Muscle of leg (tissue), 9 donors: ENCODE data around the gene NYNRIN. TPM values are rescaled to one million over a fixed set of nuclear protein-coding genes. Genes with fewer than 3 reads are reported as not detected.

Source experiments
- polyA plus RNA-seq, 8 donors: library from polyadenylated mRNA; unstranded; fragments of 120-200 nt; gene quantifications; one replicate each; pipeline versions ENCODE4 v1.2.1 to v1.2.3, GENCODE V29; 2013; ENCODE audit warnings: inconsistent platforms in 1 of 8, low replicate concordance in 1 of 8; ENCODE audit not compliant: insufficient read length in 8 of 8, insufficient read depth in 1 of 8
- total RNA-seq: library from RNA; stranded (reverse); fragments of 120-200 nt; gene quantifications from one replicate; pipeline ENCODE4 v1.2.4, GENCODE V29; 2013

Gene NYNRIN
- total and polyA plus RNA-seq, 9 donors = 16.5 to 45.3 (median 29.5) TPM

Other genes starting within 250 kb of the NYNRIN start
- 24.9 TPM for gene IRF9, start 237.7 kb upstream of the NYNRIN start, total RNA-seq
- 10 to 100 TPM; 24.0 to 36.3 (median 27.3) TPM for gene IRF9, start 237.7 kb upstream of the NYNRIN start, polyA plus RNA-seq
- gene REC8, start 226.9 kb upstream of the NYNRIN start, total RNA-seq = 2.1 TPM
- gene REC8, start 226.9 kb upstream of the NYNRIN start, polyA plus RNA-seq = 10 to 100 TPM in 5 of 8 donors, 1 to 10 TPM in 3; 6.7 to 18.1 (median 10.9) TPM
- 19.9 TPM for gene IPO4, start 210.2 kb upstream of the NYNRIN start, total RNA-seq
- gene IPO4, start 210.2 kb upstream of the NYNRIN start, polyA plus RNA-seq = 10 to 100 TPM; 25.0 to 37.5 (median 29.8) TPM
- 29.6 TPM for gene TM9SF1, start 203.6 kb upstream of the NYNRIN start, total RNA-seq
- gene TM9SF1, start 203.6 kb upstream of the NYNRIN start, polyA plus RNA-seq = 10 to 100 TPM; 14.7 to 22.2 (median 20.1) TPM
- not detected for gene TSSK4, start 193.3 kb upstream of the NYNRIN start, total RNA-seq
- gene TSSK4, start 193.3 kb upstream of the NYNRIN start, polyA plus RNA-seq = 1 to 10 TPM; 1.6 to 5.5 (median 3.8) TPM
- gene CHMP4A, start 185.5 kb upstream of the NYNRIN start, total RNA-seq = 29.8 TPM
- gene CHMP4A, start 185.5 kb upstream of the NYNRIN start, polyA plus RNA-seq = 10 to 100 TPM; 31.2 to 45.1 (median 41.8) TPM
- gene MDP1, start 182.9 kb upstream of the NYNRIN start, total RNA-seq = 24.9 TPM
- gene MDP1, start 182.9 kb upstream of the NYNRIN start, polyA plus RNA-seq = 10 to 100 TPM in 1 of 8 donors, 1 to 10 TPM in 7; 7.4 to 11.6 (median 8.5) TPM
- gene NEDD8, start 166.6 kb upstream of the NYNRIN start, total RNA-seq = 245 TPM
- 100 to 1,000 TPM; 180 to 243 (median 216) TPM for gene NEDD8, start 166.6 kb upstream of the NYNRIN start, polyA plus RNA-seq
- 44.6 TPM for gene GMPR2, start 166.1 kb upstream of the NYNRIN start, total RNA-seq
- gene GMPR2, start 166.1 kb upstream of the NYNRIN start, polyA plus RNA-seq = 10 to 100 TPM; 41.9 to 59.7 (median 48.9) TPM
- 35.5 TPM for gene TINF2, start 156.4 kb upstream of the NYNRIN start, total RNA-seq
- gene TINF2, start 156.4 kb upstream of the NYNRIN start, polyA plus RNA-seq = 10 to 100 TPM; 37.9 to 44.3 (median 40.9) TPM
- 0.71 TPM for gene TGM1, start 135.8 kb upstream of the NYNRIN start, total RNA-seq
- gene TGM1, start 135.8 kb upstream of the NYNRIN start, polyA plus RNA-seq = 1 to 10 TPM in 6 of 8 donors, under 1 TPM in 2; 0.84 to 3.0 (median 1.2) TPM
- gene RABGGTA, start 127.4 kb upstream of the NYNRIN start, total RNA-seq = 8.5 TPM
- gene RABGGTA, start 127.4 kb upstream of the NYNRIN start, polyA plus RNA-seq = 10 to 100 TPM; 12.4 to 21.5 (median 14.5) TPM
- gene DHRS1, start 99.2 kb upstream of the NYNRIN start, total RNA-seq = 6.9 TPM
- 10 to 100 TPM; 14.5 to 24.5 (median 17.7) TPM for gene DHRS1, start 99.2 kb upstream of the NYNRIN start, polyA plus RNA-seq
- 15.7 TPM for gene NOP9, start 99.2 kb upstream of the NYNRIN start, total RNA-seq
- gene NOP9, start 99.2 kb upstream of the NYNRIN start, polyA plus RNA-seq = 10 to 100 TPM; 18.1 to 23.9 (median 20.3) TPM
- 13.4 TPM for gene CIDEB, start 91.0 kb upstream of the NYNRIN start, total RNA-seq
- 10 to 100 TPM in 7 of 8 donors, 1 to 10 TPM in 1; 8.9 to 21.1 (median 15.3) TPM for gene CIDEB, start 91.0 kb upstream of the NYNRIN start, polyA plus RNA-seq
- gene LTB4R2, start 88.9 kb upstream of the NYNRIN start, total RNA-seq = 1.9 TPM
- gene LTB4R2, start 88.9 kb upstream of the NYNRIN start, polyA plus RNA-seq = 1 to 10 TPM; 1.1 to 4.4 (median 2.8) TPM
- 2.5 TPM for gene LTB4R, start 87.5 kb upstream of the NYNRIN start, total RNA-seq
- 1 to 10 TPM; 2.1 to 5.9 (median 3.5) TPM for gene LTB4R, start 87.5 kb upstream of the NYNRIN start, polyA plus RNA-seq
- gene ADCY4, start 63.9 kb upstream of the NYNRIN start, total RNA-seq = 7.0 TPM
- 10 to 100 TPM in 6 of 8 donors, 1 to 10 TPM in 2; 9.4 to 18.7 (median 13.9) TPM for gene ADCY4, start 63.9 kb upstream of the NYNRIN start, polyA plus RNA-seq
- gene RIPK3, start 59.0 kb upstream of the NYNRIN start, total RNA-seq = 2.0 TPM
- 1 to 10 TPM; 1.1 to 3.6 (median 1.3) TPM for gene RIPK3, start 59.0 kb upstream of the NYNRIN start, polyA plus RNA-seq
- gene NFATC4, start 30.8 kb upstream of the NYNRIN start, total RNA-seq = 54.5 TPM
- 10 to 100 TPM; 35.2 to 71.1 (median 50.8) TPM for gene NFATC4, start 30.8 kb upstream of the NYNRIN start, polyA plus RNA-seq
- gene CBLN3, start 30.7 kb downstream of the NYNRIN start, total RNA-seq = 1.2 TPM
- 1 to 10 TPM; 1.4 to 2.4 (median 1.7) TPM for gene CBLN3, start 30.7 kb downstream of the NYNRIN start, polyA plus RNA-seq
- gene KHNYN, start 31.0 kb downstream of the NYNRIN start, total RNA-seq = 35.6 TPM
- gene KHNYN, start 31.0 kb downstream of the NYNRIN start, polyA plus RNA-seq = 10 to 100 TPM; 28.3 to 40.8 (median 35.4) TPM
- 18.8 TPM for gene SDR39U1, start 43.8 kb downstream of the NYNRIN start, total RNA-seq
- 10 to 100 TPM; 40.6 to 65.3 (median 53.8) TPM for gene SDR39U1, start 43.8 kb downstream of the NYNRIN start, polyA plus RNA-seq
- 0.13 TPM for gene CMA1, start 109.3 kb downstream of the NYNRIN start, total RNA-seq
- under 1 TPM in 1 of 8 donors, not detected in 7; 0.11 TPM for gene CMA1, start 109.3 kb downstream of the NYNRIN start, polyA plus RNA-seq
- gene CTSG, start 177.2 kb downstream of the NYNRIN start, total RNA-seq = 1.5 TPM
- gene CTSG, start 177.2 kb downstream of the NYNRIN start, polyA plus RNA-seq = 1 to 10 TPM in 7 of 8 donors, under 1 TPM in 1; 0.75 to 5.8 (median 2.1) TPM
- gene GZMH, start 210.7 kb downstream of the NYNRIN start, total RNA-seq = 0.40 TPM
- under 1 TPM in 4 of 8 donors, not detected in 4; 0.14 to 0.71 (median 0.30) TPM for gene GZMH, start 210.7 kb downstream of the NYNRIN start, polyA plus RNA-seq
- gene GZMB, start 235.2 kb downstream of the NYNRIN start, total RNA-seq = 0.22 TPM
- under 1 TPM; 0.27 to 0.82 (median 0.38) TPM for gene GZMB, start 235.2 kb downstream of the NYNRIN start, polyA plus RNA-seq